Left colon (tissue), 2 donors: Measurements from ENCODE around the gene LRAT. TPM values are rescaled to one million over a fixed set of nuclear protein-coding genes. Genes with fewer than 3 reads are reported as not detected.
"Not testable (repeated sequence)": the region's sequence is repeated elsewhere in the genome, so short reads cannot be mapped to it uniquely, and the experiment has no call there.

Experiments
- ATAC-seq: fragments of 200-7000 bp; cut with Tn5 transposase; one replicate; pipeline ENCODE4 v1.9.1; 2020; ENCODE audit warnings: mild to moderate bottlenecking, moderate library complexity
- DNase-seq, 2 donors: peaks; one replicate each; pipeline ENCODE4 v3.0.0-alpha.2; 2020
- intact Hi-C, 2 donors: fragments of 100-400 bp; cut with DNase I in 1 of 2; cut with micrococcal nuclease in 1 of 2; formaldehyde crosslinking; loops; one replicate each; pipeline versions ENCODE4 v1.11.2 to v1.14.0; 2022; cut with DNase I, micrococcal nuclease
- long read RNA-seq: library from polyadenylated mRNA; unstranded; transcript quantifications from one replicate; pipeline ENCODE4 v2.0.0, GENCODE V29; 2021
- total RNA-seq, 2 donors: library from RNA; stranded (reverse); fragmentation: NEBNext Ultra II Directional; extraction: Animal tissue kit (Norgen Biotek cat#: 25700); gene quantifications; one replicate each; pipeline ENCODE4 v1.2.1, GENCODE V29; 2021
- donor health status: DM: no; HTN: no; CAD: no.
- donor health status: DM: yes; HTN: yes; CAD: no.

The LRAT gene
- total RNA-seq, result under 1 TPM; 0.18 to 0.53 TPM
- long read RNA-seq, full-length matches to known transcripts, result 1 of 1 reads
- long read RNA-seq, partial matches to known transcripts, result 0 of 1 reads
- long read RNA-seq, other reads (novel, unspliced or antisense), result 0 of 1 reads

DNA sequence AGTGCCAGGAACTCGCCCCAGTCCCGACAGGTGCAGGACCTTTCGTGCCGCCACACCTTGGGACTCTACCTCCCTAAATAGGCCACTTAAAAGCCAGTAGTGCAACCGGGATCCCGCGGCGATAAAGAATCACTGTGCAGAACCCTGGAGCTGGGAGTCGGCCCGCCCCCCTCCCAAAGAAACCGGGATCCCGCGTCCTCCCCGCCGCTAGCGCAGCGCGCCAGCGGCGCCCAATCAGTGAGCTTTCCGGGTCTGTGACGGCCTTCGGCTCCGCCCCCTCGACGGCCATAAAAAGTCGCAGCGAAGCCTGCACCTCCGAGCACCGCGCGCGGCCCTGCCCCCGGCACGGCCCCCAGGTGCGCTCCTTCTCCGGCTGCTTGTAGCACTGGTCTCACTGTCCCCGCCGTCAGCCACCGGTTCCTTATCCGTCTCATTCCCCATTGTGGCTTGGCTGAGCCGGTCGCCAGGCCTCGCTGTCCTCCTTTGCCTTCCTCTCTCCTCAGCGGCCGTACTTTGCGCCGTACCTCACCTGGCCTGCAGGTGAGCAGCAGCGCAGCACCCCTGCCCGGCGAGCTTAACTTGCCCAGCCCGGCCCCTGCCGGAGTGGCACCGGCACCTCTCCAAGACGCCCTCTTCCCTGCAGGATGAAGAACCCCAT lies at the start of gene LRAT:
TSS of gene LRAT (plus strand) at position 318 of the 658 bp plus-strand sequence. CDS start at position 645, 327 bp downstream.
- DNase-seq, result peak; percentile 74 to 82
- peak; percentile 99 for ATAC-seq
- intact Hi-C loops, result no loop called here

DNA sequence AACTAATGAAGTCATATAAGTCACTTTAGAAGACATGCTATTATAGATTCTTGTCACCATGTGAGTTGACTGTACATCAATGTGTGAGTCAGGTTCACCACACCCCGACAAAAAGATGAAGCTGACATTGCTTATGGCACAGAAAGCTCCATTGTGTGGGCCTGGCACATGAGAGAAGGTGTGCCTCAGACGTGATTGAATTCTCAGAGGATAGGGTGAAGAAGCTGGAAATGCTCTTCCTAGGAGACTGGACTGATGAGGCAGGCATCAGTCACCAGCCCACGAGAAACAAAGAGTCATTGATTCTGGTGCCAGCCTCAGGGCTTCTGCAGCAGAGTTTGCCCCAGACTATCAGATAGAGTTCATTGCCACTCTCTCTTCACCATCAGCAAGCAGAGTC lies 35.9 kb upstream of the LRAT start:
- intact Hi-C loops, result no loop called here
- DNase-seq (no peak), ATAC-seq (no peak)

DNA sequence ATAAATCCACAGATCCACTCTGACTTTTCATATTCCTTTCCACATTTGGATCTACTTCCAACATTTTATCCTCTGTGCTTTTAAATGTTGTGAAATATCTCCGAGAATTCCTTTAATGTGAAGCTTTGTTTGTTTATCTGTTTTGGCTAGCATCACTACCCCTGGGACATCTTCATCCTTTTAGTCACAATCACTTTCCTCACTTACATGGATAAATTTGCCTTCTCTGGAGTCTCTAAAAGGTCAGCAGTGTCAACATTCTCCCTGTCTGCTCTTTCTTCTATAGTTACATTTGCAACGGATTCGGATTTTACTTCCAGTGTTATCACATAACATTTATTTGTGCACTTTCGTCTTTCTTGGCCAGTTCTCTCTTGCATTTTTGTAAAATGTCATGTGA lies 34.2 kb upstream of the LRAT start:
- DNase-seq, result no peak
- ATAC-seq, result no peak
- intact Hi-C loops, result no loop called here

DNA sequence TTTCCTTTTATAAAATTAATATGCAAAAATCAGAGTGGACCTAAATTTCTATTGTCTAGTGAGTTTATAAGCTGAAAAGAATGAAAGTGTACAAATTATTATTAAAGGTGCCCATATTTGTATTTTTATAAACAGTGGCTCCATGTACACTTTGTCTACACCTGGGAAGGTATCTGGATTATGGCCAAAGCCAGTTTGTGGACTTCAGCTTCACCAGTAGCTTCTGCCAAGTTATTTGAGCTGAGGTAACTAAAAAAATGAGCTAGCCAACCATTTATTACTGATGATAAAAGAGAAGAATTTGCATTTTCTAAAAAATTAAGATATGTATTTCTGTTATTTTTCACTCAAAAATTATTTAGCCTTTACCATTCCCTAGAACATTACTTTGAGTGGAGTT lies 32.3 kb upstream of the LRAT start:
- no peak for ATAC-seq
- intact Hi-C loops, result no loop called here
- DNase-seq, result no peak

DNA sequence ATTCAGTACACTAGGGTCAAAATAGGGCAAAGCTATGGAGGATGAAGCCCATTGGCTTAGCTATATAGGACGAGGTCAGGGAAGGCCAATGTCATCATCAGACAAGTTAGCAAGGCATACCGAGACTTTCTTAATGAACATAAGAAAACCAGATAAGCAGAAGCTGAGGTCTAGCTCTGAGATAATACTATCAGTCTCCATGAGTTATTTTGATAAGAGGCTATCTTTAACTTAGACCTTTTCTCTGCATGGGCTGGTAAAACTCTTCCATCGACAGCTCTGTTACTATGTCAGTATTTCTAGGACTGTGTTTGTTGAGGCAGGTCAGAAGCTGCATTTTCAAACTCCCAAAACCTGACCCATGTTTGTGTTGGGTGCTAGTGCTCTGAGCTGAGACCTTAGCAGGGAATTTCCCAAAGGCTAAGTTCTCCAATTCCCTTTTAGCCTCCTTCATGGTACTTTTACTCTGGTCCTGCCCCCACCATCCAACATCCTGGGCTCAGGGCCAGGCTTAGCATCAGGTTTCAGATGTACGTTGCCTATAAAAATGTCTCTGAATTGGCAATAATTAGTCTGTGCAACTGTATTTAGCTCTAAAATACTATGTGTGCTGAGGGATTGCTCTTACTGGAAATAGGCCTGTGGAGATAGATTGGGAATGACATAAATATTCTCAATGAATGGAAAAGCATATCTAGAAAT lies 29.3 kb upstream of the LRAT start:
- ATAC-seq (no peak), DNase-seq (no peak)
- intact Hi-C loops, result no loop called here

DNA sequence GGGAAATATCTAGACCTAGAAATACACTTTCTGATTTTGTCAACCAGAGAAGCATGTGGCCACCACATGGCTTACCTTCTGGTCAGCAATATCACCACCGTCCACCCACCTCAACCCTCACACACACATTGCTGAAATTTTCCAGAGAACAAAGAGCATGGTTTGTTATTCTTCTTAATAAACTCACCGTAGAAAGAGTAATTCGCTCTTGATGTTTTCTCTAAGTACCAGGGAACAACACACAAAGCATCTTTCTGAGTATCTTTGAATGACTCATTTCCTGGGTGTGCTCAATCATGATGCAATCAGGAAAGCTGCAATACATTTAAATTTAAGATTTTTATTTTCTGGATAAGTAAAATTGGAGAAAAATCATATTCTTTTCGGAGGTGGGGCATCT lies 24.7 kb upstream of the LRAT start:
- intact Hi-C loops, result no loop called here
- ATAC-seq, result no peak
- DNase-seq, result no peak

DNA sequence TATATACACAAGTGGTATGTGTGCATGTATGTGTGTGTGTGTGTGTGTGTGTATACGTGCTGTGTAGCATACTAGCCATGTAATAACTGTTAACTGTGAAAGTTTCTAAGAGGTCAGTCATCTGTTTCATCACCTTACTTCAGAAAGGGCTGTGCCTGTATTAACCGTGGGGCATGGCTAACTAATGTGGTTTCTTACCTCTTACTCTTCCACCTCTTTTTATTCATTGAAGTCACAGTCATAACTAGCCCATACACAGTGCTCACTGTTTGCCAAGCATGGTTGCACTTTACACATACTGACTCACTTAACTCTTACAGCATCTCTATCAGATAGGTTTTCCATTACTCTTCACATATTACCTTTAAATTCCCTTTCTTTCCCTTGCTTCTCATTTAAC lies 23.7 kb upstream of the LRAT start:
- DNase-seq, result no peak
- no peak for ATAC-seq
- intact Hi-C loops, result no loop called here

DNA sequence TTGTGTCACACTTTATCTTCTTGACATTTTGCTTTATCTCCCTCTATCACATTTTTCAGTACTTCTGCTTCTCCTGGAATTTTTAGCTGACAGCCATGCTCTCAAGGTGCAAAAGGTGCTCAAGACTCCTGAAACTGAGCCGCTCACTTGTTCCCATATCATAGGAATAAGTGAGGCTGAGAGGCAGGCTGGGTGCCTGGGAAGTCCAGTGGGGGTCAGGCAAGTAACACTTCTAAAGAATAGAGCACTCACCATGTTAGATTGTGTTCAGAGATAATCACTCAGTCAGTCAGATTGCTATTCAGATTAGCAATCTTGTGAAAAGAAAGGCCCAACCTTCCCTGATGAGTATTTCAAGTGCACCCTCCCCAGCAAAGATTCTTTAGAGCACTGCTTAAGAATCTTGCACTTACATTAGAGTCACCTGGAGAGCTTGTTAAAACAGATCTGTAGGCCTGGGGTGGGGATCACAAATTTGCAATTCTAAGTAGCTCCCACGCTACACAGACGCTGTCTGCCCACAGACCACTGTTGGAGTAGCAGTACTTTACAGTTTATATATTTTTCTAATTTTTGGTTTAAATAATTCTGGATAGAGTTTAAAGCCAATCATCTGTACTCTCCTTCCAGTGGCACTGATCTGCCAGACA lies 23.1 kb upstream of the LRAT start:
- DNase-seq (no peak), ATAC-seq (no peak)
- intact Hi-C loops, result no loop called here

DNA sequence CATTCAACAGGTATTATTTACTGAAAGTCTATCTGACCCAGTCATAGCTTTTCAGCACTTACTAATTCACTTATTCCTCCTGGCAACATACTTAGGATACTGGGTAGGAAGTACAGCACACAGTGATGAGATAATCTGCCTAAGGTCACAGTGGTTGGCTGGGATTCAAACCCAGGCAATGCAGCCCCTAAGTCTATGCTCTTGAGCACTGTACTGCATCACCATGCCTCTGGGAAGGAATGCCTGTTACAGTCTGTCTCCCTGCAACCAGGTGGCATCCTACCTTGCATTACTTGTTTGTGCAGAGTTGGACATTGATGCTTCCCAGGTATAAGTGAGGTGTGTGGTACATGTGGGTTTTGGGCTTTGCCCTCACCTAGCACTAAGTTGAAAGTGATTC lies 21.5 kb upstream of the LRAT start:
- no peak for ATAC-seq
- DNase-seq, result no peak
- intact Hi-C loops, result no loop called here

DNA sequence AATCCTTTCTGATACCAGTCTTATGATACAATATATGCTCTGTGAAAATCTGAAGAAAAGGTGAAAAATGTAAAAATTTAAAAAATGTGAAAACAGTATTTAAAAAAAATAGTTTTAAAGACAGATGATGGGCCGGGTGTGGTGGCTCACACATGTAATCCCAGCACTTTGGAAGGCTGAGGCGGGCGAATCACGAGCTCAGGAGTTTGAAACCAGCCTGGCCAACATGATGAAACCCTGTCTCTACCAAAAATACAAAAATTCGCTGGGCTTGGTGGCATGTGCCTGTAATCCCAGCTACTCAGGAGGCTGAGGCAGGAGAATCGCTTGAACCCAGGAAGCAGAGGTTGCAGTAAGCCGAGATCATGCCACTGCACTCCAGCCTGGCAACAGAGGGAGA lies 20.2 kb upstream of the LRAT start:
- DNase-seq, ATAC-seq, intact Hi-C loops: not testable (repeated sequence)

DNA sequence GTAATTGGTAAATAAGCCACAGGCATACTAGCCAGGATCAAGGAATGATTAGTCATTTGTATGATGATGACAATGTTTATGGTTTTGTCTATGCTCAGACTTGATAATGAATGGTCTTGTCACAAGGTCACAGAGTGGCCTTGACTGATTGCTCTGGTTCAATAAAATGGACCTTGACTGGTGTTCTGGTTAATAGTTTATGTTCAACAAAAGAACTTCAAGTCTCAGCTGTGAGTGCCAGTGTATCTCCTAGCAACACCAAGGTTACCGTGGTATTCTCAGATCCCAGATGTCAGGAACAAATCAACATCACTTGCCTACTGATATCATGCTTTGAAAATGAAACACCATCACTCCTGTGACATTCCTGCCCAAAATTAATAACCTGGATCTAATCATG lies 16.3 kb upstream of the LRAT start:
- ATAC-seq (no peak), DNase-seq (no peak)
- intact Hi-C loops, result no loop called here

DNA sequence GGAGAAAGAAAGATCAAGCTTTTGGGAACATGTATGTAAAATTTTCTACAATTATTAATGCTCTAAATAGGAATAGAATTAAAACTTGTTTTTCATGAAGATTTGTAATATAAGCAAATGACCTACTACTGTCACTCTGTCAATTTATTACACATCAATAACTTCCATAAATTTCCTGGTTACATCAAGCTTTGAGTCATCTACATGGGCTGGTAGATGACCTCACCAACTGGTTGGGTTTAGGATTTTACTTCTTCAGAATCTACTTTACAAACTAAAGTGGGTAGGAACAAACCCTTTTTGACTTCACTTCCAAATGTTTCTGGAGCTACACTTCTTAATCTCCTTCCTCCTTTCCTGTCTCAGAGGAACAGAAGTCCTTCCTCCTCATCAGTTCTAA lies 12.0 kb upstream of the LRAT start:
- DNase-seq (no peak), ATAC-seq (no peak)
- intact Hi-C loops, result no loop called here

DNA sequence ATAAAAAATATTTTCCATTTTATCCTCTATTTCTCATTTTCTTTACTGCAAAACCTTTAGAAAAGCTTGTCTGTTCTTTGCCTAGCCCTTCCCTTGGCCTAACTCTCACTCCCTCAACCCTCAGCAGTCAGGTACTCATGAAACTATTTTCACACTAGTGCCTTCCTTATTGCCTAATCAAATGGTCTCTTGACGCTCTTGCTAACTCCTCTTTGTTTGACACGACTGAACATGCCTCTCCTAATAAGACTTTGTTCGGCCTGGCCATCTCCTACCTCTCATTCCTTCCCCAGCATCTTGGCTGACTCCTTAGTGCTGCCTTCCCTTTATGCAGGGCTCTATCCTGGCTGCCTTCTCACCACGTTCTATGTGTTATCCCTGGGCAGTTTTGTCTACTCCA lies 11.1 kb upstream of the LRAT start:
- intact Hi-C loops, result no loop called here
- DNase-seq (no peak), ATAC-seq (no peak)

DNA sequence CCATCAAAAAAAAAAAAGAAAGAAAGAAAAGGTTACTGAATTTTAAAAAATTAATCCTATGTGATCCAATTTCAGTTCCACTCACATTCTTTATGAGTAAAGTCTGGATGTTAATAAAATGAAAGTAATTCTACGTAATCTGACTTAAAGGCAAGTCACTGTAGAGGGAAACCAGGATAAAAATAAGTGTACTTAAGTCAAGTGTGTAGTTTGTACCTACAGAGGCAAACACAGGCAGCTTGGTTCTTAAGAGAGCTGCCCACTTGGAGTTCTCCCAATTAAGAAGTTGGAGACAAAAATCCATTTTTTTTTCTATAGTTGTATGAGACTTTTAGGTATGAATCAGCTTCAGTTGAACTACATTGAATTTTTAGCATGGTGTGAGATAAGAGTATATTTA lies 7.0 kb upstream of the LRAT start:
- ATAC-seq (no peak), DNase-seq (no peak)

DNA sequence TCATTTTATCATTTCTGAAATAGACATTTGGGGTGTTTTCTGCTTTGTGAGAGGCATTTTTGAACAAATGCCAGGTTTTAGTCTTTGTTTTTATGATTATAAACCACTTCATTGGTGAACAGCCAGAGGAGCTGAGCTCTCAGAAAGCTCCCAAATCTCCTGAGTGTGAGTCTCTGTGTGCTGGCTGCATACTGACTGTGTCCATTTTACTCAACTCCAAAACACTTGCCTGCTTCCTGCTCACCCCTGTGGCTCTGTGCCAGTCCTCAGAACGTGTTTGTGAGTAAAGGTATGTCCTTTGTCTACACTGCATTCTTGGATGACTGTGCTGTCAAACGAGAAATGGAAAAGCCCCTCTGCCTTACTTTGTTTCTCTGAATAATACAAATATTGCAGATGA lies 5.4 kb upstream of the LRAT start:
- ATAC-seq (no peak), DNase-seq (no peak)
- intact Hi-C loops, result no loop called here

More for the DNA sequence above, 7.0 kb upstream of the LRAT start:
- intact Hi-C loops, result no loop called here

DNA sequence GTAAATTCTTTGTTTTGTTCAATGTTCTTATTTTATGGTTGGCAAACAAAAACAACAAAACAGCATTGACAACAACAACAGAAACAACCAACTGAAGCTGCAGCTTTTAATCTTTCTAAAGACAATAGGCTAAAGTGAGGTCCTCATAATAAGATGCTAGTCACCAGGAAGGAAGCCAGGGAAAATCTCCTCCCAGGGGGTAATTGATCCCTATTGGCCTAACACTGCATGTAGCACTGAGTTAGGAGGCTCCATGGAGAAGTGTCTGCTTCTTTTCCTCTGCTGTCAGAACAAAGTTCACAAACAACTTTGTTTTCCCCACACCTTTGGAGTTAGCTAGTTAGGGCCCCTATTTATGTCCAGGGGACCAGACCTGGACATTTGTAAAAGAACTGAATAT lies 4.7 kb upstream of the LRAT start:
- DNase-seq (no peak), ATAC-seq (no peak)
- intact Hi-C loops, result no loop called here

DNA sequence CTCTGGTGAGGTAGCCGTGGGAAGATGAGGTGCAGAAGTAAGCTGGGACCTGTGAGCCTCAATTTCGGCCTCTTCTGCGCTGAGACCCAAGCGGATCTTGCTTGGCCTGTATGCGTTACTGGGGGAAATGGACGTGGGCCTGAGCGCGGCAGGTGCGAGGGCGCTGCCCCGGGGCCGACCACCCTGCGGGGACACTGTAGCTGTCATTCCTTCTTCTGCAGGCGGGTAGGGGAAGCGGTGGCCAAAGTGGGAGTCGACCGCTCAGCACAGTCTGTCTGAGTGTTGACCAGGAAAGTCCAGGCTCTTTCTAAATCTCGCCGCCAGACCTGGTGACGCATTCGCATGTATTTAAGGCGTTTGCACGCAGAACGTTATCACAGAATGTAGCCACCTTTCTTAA lies 3.3 kb upstream of the LRAT start:
- no peak for DNase-seq
- intact Hi-C loops, result no loop called here
- ATAC-seq, result no peak

DNA sequence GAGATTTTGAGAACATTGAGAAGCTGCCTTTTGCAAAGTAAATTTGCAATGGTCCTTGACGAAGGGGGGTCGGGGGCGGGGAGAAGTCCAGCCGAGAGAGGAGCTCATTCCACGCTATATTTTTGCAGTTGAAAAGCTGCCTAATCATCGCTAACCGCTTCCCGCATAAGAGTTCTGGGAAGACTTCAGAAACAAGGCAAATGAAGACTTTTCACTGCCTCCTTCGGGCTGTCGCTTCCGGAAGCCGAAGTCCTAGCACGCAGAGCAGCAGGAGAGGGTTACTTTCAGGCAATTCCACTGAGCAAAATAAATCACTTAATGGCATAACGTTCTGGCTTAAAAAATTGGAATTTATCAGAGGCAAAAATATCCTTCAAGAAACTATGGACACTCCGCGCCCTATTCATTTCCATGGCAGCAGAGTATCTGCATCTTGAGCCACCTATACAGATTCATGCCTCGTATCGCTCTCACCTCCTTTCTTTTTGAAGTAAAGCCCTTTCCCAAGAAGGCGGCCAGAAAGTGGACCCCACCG lies 2.6 kb upstream of the LRAT start:
- ATAC-seq, result no peak
- no peak for DNase-seq
- intact Hi-C loops, result no loop called here

DNA sequence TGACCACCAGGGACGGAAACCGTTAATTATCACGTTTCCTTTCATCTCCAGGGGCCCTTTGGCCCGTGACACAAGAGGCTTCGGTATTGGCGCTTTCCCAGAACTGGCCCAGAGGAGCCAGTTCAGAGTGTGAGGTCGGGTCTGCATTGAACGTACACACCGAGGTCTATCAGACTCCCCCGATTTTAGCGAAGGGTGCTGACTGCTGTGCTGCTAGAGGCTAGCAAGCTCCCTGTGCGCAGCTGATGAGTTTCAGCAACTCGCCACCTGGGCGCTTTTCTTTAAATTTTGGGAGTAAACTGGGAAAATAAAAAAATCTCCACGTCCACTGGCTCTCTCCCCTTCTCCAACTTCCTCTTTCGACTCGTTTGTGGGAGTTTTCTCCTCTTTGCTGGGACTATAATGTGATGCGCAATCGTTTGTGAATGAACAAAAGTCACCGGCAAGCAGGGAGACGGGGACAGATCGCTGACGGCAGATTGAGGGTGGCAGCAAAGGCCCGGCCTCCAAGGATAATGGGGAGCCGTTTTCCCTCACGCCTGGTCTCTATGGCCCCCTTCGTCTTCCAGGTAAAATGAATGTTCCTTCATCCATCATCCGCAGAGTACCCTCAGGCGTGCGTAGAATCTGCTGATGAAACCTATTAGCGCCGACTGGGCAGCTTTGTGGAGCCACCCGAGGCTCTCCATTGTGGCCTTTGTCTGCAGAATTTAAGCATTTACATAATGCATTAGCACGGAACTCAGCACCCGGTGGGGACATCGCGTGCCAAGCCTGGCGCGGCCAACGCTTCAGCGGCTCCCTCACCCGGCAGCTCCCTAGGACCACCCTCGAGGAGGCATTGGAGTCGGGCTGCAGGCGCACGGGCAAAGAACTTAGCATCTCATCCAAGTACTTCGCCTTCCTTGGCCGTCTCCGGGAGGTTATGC lies 1.6 kb upstream of the LRAT start:
- intact Hi-C loops, result no loop called here
- ATAC-seq (no peak), DNase-seq (no peak)
